Measurements from ENCODE around the gene GPLD1. TPM values are rescaled to one million over a fixed set of nuclear protein-coding genes. Genes with fewer than 3 reads are reported as not detected.

GPLD1 gene
- total RNA-seq, 1 experiment from 2014 or later = 10.1 TPM

GRCh38 chr6:24441599-24441904 is 47.8 kb downstream of the GPLD1 start:
- no peaks in the 10 kb centered on the region for H3K9me3 Mint-ChIP-seq (ENCODE audit: unreplicated experiment)
- H3K27ac Mint-ChIP-seq (ENCODE audit: unreplicated experiment) = no peak overlapping the region
- no peak overlapping the region for H3K4me3 Mint-ChIP-seq (ENCODE audit: unreplicated experiment)
- Histone ChIP-seq H3K4me1 (no peaks in the 10 kb centered on the region), H3K36me3 (ENCODE audit: control insufficient read depth, insufficient read depth, low read length) (no peaks in the 10 kb centered on the region), H3K9me3 (no peaks in the 10 kb centered on the region), H3K27me3 (replicated peaks; ENCODE audit: control insufficient read depth, insufficient read depth, low read length) (no peaks in the 10 kb centered on the region), H3K4me3 (ENCODE audit: low read depth, low read length) (no peak overlapping the region)
- ChIA-PET CTCF (no interaction called here), POLR2A (no interaction called here)
- no peak for TF ChIP-seq CTCF (IDR thresholded peaks at IDR 0.05; ENCODE audit: insufficient read depth in 1 of 2, low read depth in 1 of 2, low read length in 1 of 2, severe bottlenecking in 1 of 2, unreplicated experiment in 1 of 2)
- intact Hi-C loops (cut with micrococcal nuclease; ENCODE audit: unreplicated experiment) = no loop called here
- DNase-seq = no peak
- BruUV-seq (replicated peaks) = no TSS peak
- H3K36me3 Mint-ChIP-seq (ENCODE audit: insufficient read depth, unreplicated experiment) = no peaks in the 10 kb centered on the region
- H3K4me1 Mint-ChIP-seq (ENCODE audit: low read depth, unreplicated experiment) = no peaks in the 10 kb centered on the region
- H3K27me3 Mint-ChIP-seq (ENCODE audit: insufficient read depth, unreplicated experiment) = no peaks in the 10 kb centered on the region

GRCh38 chr6:24440897-24441598 is 48.3 kb downstream of the GPLD1 start:
- no TSS peak for BruUV-seq (replicated peaks)
- Mint-ChIP-seq H3K27ac (ENCODE audit: unreplicated experiment) (no peak overlapping the region), H3K4me1 (ENCODE audit: low read depth, unreplicated experiment) (no peaks in the 10 kb centered on the region), H3K9me3 (ENCODE audit: unreplicated experiment) (no peaks in the 10 kb centered on the region), H3K27me3 (ENCODE audit: insufficient read depth, unreplicated experiment) (no peaks in the 10 kb centered on the region), H3K36me3 (ENCODE audit: insufficient read depth, unreplicated experiment) (no peaks in the 10 kb centered on the region), H3K4me3 (ENCODE audit: unreplicated experiment) (no peak overlapping the region)
- Histone ChIP-seq H3K4me1 (no peaks in the 10 kb centered on the region), H3K9me3 (no peaks in the 10 kb centered on the region), H3K27me3 (replicated peaks; ENCODE audit: control insufficient read depth, insufficient read depth, low read length) (no peaks in the 10 kb centered on the region), H3K4me3 (ENCODE audit: low read depth, low read length) (no peak overlapping the region), H3K36me3 (ENCODE audit: control insufficient read depth, insufficient read depth, low read length) (no peaks in the 10 kb centered on the region)
- ChIA-PET POLR2A (interaction anchor here (0.6 kb wide), 1 partner anchor 82 kb away, joined by 3 read pairs; no protein-coding TSS in a partner anchor), CTCF (no interaction called here)
- no peak for DNase-seq
- TF ChIP-seq CTCF (IDR thresholded peaks at IDR 0.05; ENCODE audit: insufficient read depth in 1 of 2, low read depth in 1 of 2, low read length in 1 of 2, severe bottlenecking in 1 of 2, unreplicated experiment in 1 of 2) = no peak
- intact Hi-C loops (cut with micrococcal nuclease; ENCODE audit: unreplicated experiment) = no loop called here

GRCh38 chr6:24439858-24440539 is 49.4 kb downstream of the GPLD1 start:
- no TSS peak for BruUV-seq (replicated peaks)
- TF ChIP-seq CTCF (IDR thresholded peaks at IDR 0.05; ENCODE audit: insufficient read depth in 1 of 2, low read depth in 1 of 2, low read length in 1 of 2, severe bottlenecking in 1 of 2, unreplicated experiment in 1 of 2) = no peak
- H3K36me3 Mint-ChIP-seq (ENCODE audit: insufficient read depth, unreplicated experiment) = no peaks in the 10 kb centered on the region
- POLR2A ChIA-PET = no interaction called here
- no peak for DNase-seq
- no peaks in the 10 kb centered on the region for H3K27me3 ChIP-seq (replicated peaks; ENCODE audit: control insufficient read depth, insufficient read depth, low read length)
- H3K27me3 Mint-ChIP-seq (ENCODE audit: insufficient read depth, unreplicated experiment) = no peaks in the 10 kb centered on the region
- no peaks in the 10 kb centered on the region for H3K9me3 ChIP-seq
- no peak overlapping the region for H3K4me3 Mint-ChIP-seq (ENCODE audit: unreplicated experiment)
- no peaks in the 10 kb centered on the region for H3K36me3 ChIP-seq (ENCODE audit: control insufficient read depth, insufficient read depth, low read length)
- no peak overlapping the region for H3K4me3 ChIP-seq (ENCODE audit: low read depth, low read length)
- H3K9me3 Mint-ChIP-seq (ENCODE audit: unreplicated experiment) = no peaks in the 10 kb centered on the region
- no peaks in the 10 kb centered on the region for H3K4me1 Mint-ChIP-seq (ENCODE audit: low read depth, unreplicated experiment)
- CTCF ChIA-PET = no interaction called here
- intact Hi-C loops (cut with micrococcal nuclease; ENCODE audit: unreplicated experiment) = no loop called here
- H3K27ac Mint-ChIP-seq (ENCODE audit: unreplicated experiment) = no peak overlapping the region
- no peaks in the 10 kb centered on the region for H3K4me1 ChIP-seq
